ENCODE measurements around the gene EIF2AK3. TPM values are rescaled to one million over a fixed set of nuclear protein-coding genes. Genes with fewer than 3 reads are reported as not detected.

EIF2AK3 gene
- polyA plus RNA-seq, 2 of the 4 experiments (the other 2 are of a cell fraction) = 11.0 to 17.5 TPM

GRCh38 chr2:88607416-88607815 is 19.8 kb downstream of the EIF2AK3 start:
- POLR2A ChIA-PET = no interaction called here
- H3K4me1 ChIP-seq = 0 out of 3 replicates have a peak, but pooled peaks cover 3% of the 10 kb centered on the region
- TF ChIP-seq USF2 (IDR thresholded peaks at IDR 0.05) (no peak), CBX8 (IDR thresholded peaks at IDR 0.05) (no peak), POLR2AphosphoS2 (conservative IDR thresholded peaks at IDR 0.05; ENCODE audit: low read length) (no peak), ATOH8 (CRISPR knock-in tag; IDR thresholded peaks at IDR 0.05; ENCODE audit: low read depth) (no peak), TFCP2L1 (CRISPR knock-in tag; IDR thresholded peaks at IDR 0.05) (no peak), RNF2 (IDR thresholded peaks at IDR 0.05; ENCODE audit: borderline replicate concordance, low read depth) (no peak), SMC3 (IDR thresholded peaks at IDR 0.05) (no peak), ELK1 (IDR thresholded peaks at IDR 0.05; ENCODE audit: low read depth, low read length) (no peak), REST (IDR thresholded peaks at IDR 0.05) (no peak)
- DNase-seq (ENCODE audit: low read depth in 1 of 2, low spot score in 1 of 2) (no peak), ATAC-seq (no peak), FAIRE-seq (peak; percentile 32)
- no peak overlapping the region for H3K4me2 ChIP-seq
- H3K9me3 ChIP-seq = no peaks in the 10 kb centered on the region
- no peak overlapping the region for H3K27ac ChIP-seq
- CTCF ChIA-PET = interaction anchor here (1.2 to 1.5 kb wide), 4 partner anchors 13 to 64 kb away, joined by 3 to 7 read pairs (median 4); no protein-coding TSS in a partner anchor
- no peak overlapping the region for H3K4me3 ChIP-seq
- 87% methylated on average over 2 of the region's 2 CpGs for WGBS (ENCODE audit: missing lambda C conversion rate)

- Histone ChIP-seq H3K4me1 (peaks cover 3% of the 10 kb centered on the region; the same call in 1 of the 3 replicates), H3K4me2 (no peak overlapping the region), H3K9me3 (no peaks in the 10 kb centered on the region), H3K27ac (no peak overlapping the region), H3K4me3 (no peak overlapping the region)
- no peak for FAIRE-seq
- no peak for DNase-seq (ENCODE audit: low read depth in 1 of 2, low spot score in 1 of 2)
- WGBS (ENCODE audit: missing lambda C conversion rate) = 86% methylated on average over 3 of the region's 3 CpGs
- no peak for TF ChIP-seq TFCP2L1 (CRISPR knock-in tag; IDR thresholded peaks at IDR 0.05)
- TF ChIP-seq POLR2AphosphoS2 (conservative IDR thresholded peaks at IDR 0.05; ENCODE audit: low read length) = no peak
- no peak for TF ChIP-seq MAX (IDR thresholded peaks at IDR 0.05)
- no peak for TF ChIP-seq CBX8 (IDR thresholded peaks at IDR 0.05)
- TF ChIP-seq POLR2A (IDR thresholded peaks at IDR 0.05; ENCODE audit: low read length) = no peak
- no peak for TF ChIP-seq E2F6 (IDR thresholded peaks at IDR 0.05; ENCODE audit: borderline replicate concordance, low read depth)
- no peak for TF ChIP-seq CHD2 (IDR thresholded peaks at IDR 0.05; ENCODE audit: low read length, partially characterized antibody)
- no peak for TF ChIP-seq HOXB5 (CRISPR knock-in tag; IDR thresholded peaks at IDR 0.05)
- no peak for TF ChIP-seq CEBPB (IDR thresholded peaks at IDR 0.05)
- TF ChIP-seq NPAS2 (CRISPR knock-in tag; IDR thresholded peaks at IDR 0.05; ENCODE audit: borderline replicate concordance) = no peak
- TF ChIP-seq ELK1 (IDR thresholded peaks at IDR 0.05; ENCODE audit: low read depth, low read length) = no peak
- no peak for TF ChIP-seq SMC3 (IDR thresholded peaks at IDR 0.05)
- TF ChIP-seq FOSB (CRISPR knock-in tag; IDR thresholded peaks at IDR 0.05) = no peak
- CTCF ChIA-PET = interaction anchor here (0.6 to 1.5 kb wide), 4 partner anchors 16 to 164 kb away, joined by 3 to 7 read pairs (median 4); no protein-coding TSS in a partner anchor
- POLR2A ChIA-PET = no interaction called here
- no peak for ATAC-seq
Measured at GRCh38 chr2:88606371-88607030, 20.8 kb downstream of the EIF2AK3 start.

Data from A549 (cell line).